Measurements from ENCODE around the gene ATP23. TPM values are rescaled to one million over a fixed set of nuclear protein-coding genes. Genes with fewer than 3 reads are reported as not detected.
A peak's percentile ranks its signal among the peaks of the same experiment; 100 is the strongest.

Gene ATP23
- total and polyA plus RNA-seq, 10 of the 15 experiments (the other 5 are each of a cell fraction or from before 2014, with no cell fraction given): 1.6 to 28.1 (median 15.1) TPM

- BruUV-seq (replicated peaks): no TSS peak
- ChIA-PET POLR2A (interaction anchor here (0.7 to 11.1 kb wide), 4 partner anchors 14 to 59 kb away, joined by 3 to 112 read pairs (median 4); partner anchors contain the start of gene CTDSP2), CTCF (interaction anchor here (1.1 to 5.8 kb wide), 12 partner anchors 11 to 143 kb away, joined by 3 to 131 read pairs (median 6); partner anchors contain the start of gene CDK4), RAD21 (ENCODE audit: unreplicated experiment) (interaction anchor here (1.2 to 15.2 kb wide), 3 partner anchors 49 to 138 kb away, joined by 3 to 273 read pairs (median 88); partner anchors contain the start of gene CTDSP2), SMC1A (ENCODE audit: uncharacterized antibody, unreplicated experiment) (interaction anchor here (0.5 to 17.5 kb wide), 9 partner anchors 9 to 275 kb away, joined by 3 to 416 read pairs (median 4); partner anchors contain the start of gene CTDSP2)
- no peaks in the 10 kb centered on the region for H3K79me2 ChIP-seq (ENCODE audit: control insufficient read depth, insufficient read depth, low read length)
- H3K27me3 ChIP-seq (replicated peaks in 1 of 2; ENCODE audit: control insufficient read depth in 2 of 2, insufficient read depth in 2 of 2, low read length in 1 of 2): no peaks in the 10 kb centered on the region; a peak in 2 of 4 replicates
- H2AFZ ChIP-seq (ENCODE audit: control insufficient read depth, low read depth, low read length): no peak overlapping the region
- H3K36me3 ChIP-seq (ENCODE audit: control insufficient read depth in 2 of 2, insufficient read depth in 2 of 2, low read length in 1 of 2): no peaks in the 10 kb centered on the region
- no peak overlapping the region for H3K4me3 ChIP-seq
- no peak overlapping the region for H3K4me2 ChIP-seq (ENCODE audit: control insufficient read depth, insufficient read depth)
- intact Hi-C loops (cut with micrococcal nuclease; ENCODE audit: unreplicated experiment) (no loop called here), in situ Hi-C loops (cut with MboI) (no loop called here)
- FAIRE-seq (no peak), ATAC-seq (no peak), DNase-seq (ENCODE audit: low read depth, low spot score) (no peak)
- H3K4me1 ChIP-seq (ENCODE audit: control insufficient read depth, insufficient read depth, low read length): peaks cover 53% of the 10 kb centered on the region
- H4K20me1 ChIP-seq (ENCODE audit: control insufficient read depth, insufficient read depth): no peaks in the 10 kb centered on the region
- no peak overlapping the region for H3K27ac ChIP-seq (ENCODE audit: control insufficient read depth, insufficient read depth)
- no peaks in the 10 kb centered on the region for H3K9me3 ChIP-seq (replicated peaks; ENCODE audit: control insufficient read depth, insufficient read depth, low read length)
- 93% methylated on average over 6 of the region's 6 CpGs for WGBS (ENCODE audit: insufficient coverage, insufficient replicate concordance, low lambda C conversion rate, missing lambda C conversion rate)
- peak overlapping the region; percentile 4; the same call in 1 of the 2 replicates for H3K9ac ChIP-seq (ENCODE audit: control insufficient read depth, insufficient read depth, low read length)
- no peak for TF ChIP-seq DPF2 (IDR thresholded peaks at IDR 0.05)
- TF ChIP-seq SMC3 (IDR thresholded peaks at IDR 0.05; ENCODE audit: borderline replicate concordance, low read length): no peak
- no peak for TF ChIP-seq NR2F1 (conservative IDR thresholded peaks at IDR 0.05)
- no peak for TF ChIP-seq MEF2A (IDR thresholded peaks at IDR 0.05; ENCODE audit: insufficient read depth, low read depth, low read length)
- TF ChIP-seq JUNB (IDR thresholded peaks at IDR 0.05): no peak
These were observed 46.7 kb upstream of the ATP23 start for GRCh38 chr12:57894399-57895292.
